Endothelial cell of hepatic sinusoid (primary cell): ENCODE data around the gene ZNF652.
"Not testable (repeated sequence)": the region's sequence is repeated elsewhere in the genome, so short reads cannot be mapped to it uniquely, and the experiment has no call there.

Experiments used
- in situ Hi-C: cut with HindIII; loops from 2 replicates; pipeline ENCODE4 v1.10.0; 2017; ENCODE audit warnings: low sequenced_read_pairs

ZNF652 gene

GRCh38 chr17:49278076-49278475 lies 84.0 kb downstream of the ZNF652 start:
- in situ Hi-C loops: no loop called here

DNA sequence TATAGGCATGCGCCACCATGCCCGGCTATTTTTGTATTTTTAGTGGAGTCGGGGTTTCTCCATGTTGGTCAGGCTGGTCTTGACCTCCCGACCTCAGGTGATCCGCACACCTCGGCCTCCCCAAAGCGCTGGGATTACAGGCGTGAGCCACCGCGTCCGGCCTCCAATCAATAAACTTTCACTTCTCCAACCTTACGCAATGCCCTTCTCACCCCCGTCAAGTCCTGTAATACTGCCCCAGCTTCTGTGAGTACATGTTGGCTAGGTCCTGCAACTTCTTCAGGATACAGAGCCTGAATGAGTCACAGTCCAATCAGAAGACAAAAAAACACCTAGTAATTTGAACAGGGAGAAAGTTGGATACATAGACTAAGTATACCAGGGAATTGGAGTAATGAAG lies 84.4 kb downstream of the ZNF652 start:
- in situ Hi-C loops: no loop called here

DNA sequence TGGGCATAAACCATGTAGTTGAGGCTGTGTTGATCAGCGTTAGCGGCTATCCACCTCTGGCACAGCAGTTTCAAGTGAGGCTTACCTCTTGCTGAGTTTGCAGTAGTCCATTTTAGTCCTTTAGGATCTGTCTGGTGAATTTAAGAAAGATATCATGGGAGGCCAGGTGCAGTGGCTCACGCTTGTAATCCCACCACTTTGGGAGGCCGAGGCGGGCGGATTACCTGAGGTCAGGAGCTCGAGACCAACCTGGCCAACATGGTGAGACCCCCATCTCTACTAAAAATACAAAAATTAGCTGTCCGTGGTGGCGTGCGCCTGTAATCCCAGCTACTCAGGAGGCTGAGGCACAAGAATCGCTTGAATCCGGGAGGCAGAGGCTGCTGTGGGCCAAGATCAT lies 86.1 kb downstream of the ZNF652 start:
- in situ Hi-C loops: not testable (repeated sequence)

- in situ Hi-C loops: no loop called here
Measured at GRCh38 chr17:49269356-49269755, 92.7 kb downstream of the ZNF652 start.

DNA sequence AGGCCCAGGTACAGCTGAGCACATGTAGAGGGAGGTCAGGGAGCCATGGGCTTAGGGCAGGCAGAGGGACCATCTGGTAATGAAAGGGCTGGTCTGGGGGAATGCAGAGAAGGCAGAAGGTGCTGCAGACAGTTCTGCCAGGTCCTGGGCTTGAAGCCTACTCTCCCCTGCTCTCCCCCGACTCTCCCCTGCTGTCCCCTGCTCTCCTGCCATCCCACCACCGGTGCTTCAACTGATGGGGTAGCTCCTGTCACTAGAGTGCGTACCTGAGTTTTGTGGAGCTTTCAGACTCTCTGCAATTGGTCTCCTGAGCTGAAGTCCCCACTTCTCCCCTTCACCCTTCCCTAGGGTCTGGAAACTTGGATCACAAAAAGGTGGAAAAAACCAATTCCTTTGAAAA lies 94.1 kb downstream of the ZNF652 start:
- in situ Hi-C loops: no loop called here

DNA sequence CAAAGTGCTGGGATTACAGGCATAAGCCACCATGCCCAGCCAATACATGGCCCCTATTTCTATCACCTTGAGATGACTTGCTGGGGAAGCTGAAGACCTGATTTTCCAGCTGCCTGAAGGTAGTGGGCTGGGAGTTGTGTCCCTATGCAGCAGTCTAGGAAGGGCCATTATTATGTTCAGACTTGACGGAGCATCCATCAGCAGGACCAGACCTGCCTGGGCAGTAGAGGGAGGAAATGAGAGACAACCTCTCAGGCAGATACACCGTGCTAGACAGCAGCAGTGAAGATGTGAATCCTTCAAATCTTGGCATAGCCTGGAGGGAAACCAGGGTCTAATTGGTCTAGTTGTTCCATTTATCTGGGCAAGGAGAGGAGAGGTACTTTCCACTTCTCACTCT lies 95.8 kb downstream of the ZNF652 start:
- in situ Hi-C loops: no loop called here

GRCh38 chr17:49261540-49261939 lies 100.5 kb downstream of the ZNF652 start:
- in situ Hi-C loops: not testable (repeated sequence)

DNA sequence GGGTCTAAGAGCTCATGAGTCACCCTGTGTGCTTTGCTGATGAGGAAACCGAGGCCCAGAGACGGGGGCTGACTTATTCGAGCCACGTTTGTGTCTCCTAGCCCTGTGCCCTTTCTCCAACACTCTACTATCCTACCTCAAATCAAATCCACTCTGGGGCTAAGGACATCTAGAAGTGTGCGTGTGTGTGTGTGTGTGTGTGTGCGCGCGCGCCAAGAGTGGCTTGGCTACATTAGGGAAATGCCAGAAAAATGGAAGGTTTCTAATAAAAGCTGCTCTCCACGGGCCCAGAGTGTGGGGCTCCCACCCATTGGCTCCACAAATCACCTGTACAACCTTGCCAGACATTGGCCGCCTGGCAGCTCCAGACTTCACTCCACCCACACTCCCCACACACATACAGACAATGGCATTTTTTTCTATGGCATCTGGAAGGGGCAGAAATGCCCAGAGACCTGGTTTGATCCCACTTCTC lies 101.2 kb downstream of the ZNF652 start:
- in situ Hi-C loops: no loop called here

DNA sequence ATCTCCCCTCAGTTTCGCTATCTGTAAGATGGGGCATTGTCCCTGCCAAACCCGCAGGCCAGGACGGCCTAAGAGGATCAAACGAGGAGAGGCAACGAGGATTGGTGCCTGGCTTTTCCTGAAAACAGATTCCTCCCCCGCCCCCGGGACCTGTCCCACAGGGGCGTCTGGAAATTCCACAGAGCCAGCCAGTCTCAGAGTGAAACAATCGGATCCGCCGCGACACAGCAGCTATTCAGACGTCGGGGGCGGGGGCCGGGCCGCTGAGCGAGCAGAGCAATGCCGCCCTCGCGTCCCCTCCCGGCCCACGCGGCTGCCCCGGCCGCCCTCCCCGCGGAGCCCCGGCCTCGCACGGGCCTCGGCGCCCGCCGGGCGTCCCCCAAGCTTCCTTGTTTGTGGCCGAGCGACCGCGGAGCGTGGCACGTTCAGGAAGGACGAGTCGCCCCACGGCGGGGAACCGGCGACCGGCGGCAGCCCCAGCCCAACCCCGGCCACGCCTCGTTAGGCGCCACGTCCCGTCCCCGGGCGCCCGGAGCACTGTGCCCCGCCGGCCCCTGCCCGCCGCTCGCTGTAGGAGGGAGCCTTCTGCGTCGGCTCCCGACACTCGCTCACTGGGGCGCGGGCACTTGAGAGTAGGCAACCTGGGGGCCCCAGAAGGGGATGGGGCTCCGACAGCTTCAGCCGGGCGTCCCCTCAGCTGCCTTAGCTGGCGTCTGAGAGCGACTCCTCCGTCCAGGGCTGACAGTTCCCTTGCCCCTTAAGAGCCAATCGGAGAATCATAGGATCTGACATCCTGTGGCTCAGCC lies 101.8 kb downstream of the ZNF652 start:
- in situ Hi-C loops: no loop called here

GRCh38 chr17:49259663-49260010 lies 102.4 kb downstream of the ZNF652 start:
- in situ Hi-C loops: no loop called here

GRCh38 chr17:49258394-49258793 lies 103.7 kb downstream of the ZNF652 start:
- in situ Hi-C loops: no loop called here

DNA sequence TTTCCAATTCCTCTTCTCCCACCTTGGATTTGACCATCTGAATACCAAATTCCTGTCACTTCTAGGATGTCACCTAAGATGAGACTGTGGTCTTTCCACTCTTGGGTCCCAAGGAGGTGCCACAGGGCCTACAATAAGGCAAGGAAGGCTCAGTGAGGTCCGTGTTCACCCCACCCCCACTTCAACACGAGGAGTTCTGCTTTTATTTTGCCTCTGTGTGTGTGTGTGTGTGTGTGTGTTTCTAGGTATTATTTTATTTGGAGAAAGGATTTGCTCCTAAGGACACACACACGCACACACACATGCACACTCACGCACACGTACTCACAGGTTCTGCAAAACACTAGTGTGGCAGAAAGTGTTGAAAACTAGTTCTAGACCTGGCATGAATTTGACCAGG lies 106.9 kb downstream of the ZNF652 start:
- in situ Hi-C loops: no loop called here

GRCh38 chr17:49254066-49254465 lies 108.0 kb downstream of the ZNF652 start:
- in situ Hi-C loops: no loop called here

DNA sequence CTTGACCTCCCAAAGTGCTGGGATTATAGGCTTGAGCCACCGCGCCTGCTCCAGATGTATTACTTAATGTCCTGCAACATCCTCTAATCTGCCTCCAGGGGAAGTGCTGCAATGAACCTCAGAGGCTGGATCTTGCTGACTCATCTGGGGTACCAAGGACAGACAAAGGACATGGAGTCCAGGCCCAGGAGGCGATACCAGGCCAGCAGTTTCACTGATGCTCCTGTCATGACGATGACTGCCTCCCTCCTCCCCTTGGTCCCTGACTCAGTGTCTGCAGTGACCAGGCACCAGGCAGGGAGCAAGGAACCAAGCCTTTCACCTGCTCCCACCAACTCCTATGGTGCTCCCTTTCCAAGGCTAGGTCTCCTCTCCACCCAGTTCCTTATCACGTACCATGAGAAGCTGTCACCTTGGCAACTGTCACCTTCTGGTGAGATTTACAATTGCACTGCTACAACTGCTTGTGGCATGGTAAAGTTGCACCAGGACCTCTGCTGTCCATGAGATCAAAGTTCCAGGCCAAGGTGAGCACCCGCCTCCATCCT lies 109.8 kb downstream of the ZNF652 start:
- in situ Hi-C loops: no loop called here

DNA sequence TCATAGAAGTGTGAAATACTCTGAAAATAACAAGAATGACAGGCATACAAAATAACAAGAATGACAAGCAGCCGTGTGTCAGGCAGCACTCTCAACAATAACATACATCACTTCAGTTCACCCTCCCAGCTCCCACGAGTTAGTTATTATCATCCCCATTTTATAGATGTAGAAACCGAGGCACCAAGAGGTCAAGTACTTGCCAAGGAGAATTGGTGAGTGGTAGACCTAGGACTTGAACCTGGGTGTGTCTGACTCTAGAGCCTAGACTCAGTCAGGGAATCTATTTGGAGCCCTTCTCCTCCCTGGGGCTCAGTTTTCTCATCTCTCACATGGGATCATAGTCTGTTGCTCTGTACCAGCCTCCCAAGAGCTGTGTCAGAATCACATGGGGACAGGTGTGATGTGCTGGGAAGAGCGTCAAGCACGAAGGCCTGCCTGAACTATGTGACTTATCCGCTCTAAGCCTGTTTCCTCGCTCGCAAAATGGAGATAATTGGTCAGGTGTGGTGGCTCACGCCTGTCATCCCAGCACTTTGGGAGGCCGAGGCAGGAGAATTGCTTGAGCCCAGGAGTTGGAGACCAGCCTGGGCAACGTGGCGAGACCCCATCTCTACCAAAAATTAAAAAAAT lies 112.0 kb downstream of the ZNF652 start:
- in situ Hi-C loops: no loop called here

- in situ Hi-C loops: no loop called here
Measured at GRCh38 chr17:49249292-49249794, 112.7 kb downstream of the ZNF652 start.

GRCh38 chr17:49247944-49248343 lies 114.1 kb downstream of the ZNF652 start:
- in situ Hi-C loops: no loop called here

DNA sequence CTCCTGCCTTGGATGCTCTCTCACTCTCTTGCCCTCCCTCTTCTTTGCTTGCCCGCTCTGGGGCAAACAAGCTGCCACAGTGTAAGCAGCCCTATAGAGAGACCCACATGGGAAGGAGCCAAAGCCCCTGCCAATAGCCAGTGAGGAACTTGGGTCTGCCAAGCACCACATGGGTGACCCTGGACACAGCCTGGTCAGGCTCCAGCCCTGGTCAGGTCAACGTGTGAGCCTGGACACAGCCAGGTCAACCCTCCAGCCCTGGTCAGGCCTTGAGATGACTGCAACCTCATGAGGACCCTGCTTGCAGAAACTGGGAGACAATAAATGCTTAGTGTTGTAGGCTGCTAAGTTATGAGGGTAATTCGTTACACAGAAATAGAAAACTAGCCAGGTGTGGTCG lies 117.2 kb downstream of the ZNF652 start:
- in situ Hi-C loops: no loop called here
